Hippocampal formation (tissue), 2 donors: ENCODE data around the gene BTBD18.

Source experiments
- DNase-seq, 2 donors: peaks; one replicate each; lab custom pipeline; 2025; lab: John Stamatoyannopoulos, UW

The BTBD18 gene

GRCh38 chr11:57751676-57752253, at the start of gene BTBD18:
Gene BTBD18, minus strand, starts transcription at chr11:57751819. Its CDS starts 631 bp downstream, at chr11:57751188.
- DNase-seq = peak in 1 of 2 donors; percentile 21

- no peak for DNase-seq
These were observed 49.5 kb upstream of the BTBD18 start for GRCh38 chr11:57801183-57801485.

GRCh38 chr11:57800444-57801182, 49.0 kb upstream of the BTBD18 start:
- DNase-seq = peak in 1 of 2 donors; percentile 94

GRCh38 chr11:57798905-57799559, 47.4 kb upstream of the BTBD18 start:
- peak in 1 of 2 donors; percentile 5 for DNase-seq

GRCh38 chr11:57793351-57794115, 41.9 kb upstream of the BTBD18 start:
- no peak for DNase-seq

GRCh38 chr11:57792870-57793269, 41.3 kb upstream of the BTBD18 start:
- DNase-seq = peak in 1 of 2 donors; percentile 33

GRCh38 chr11:57792060-57792541, 40.5 kb upstream of the BTBD18 start:
- peak in 1 of 2 donors; percentile 15 for DNase-seq

GRCh38 chr11:57791321-57792059, 39.9 kb upstream of the BTBD18 start:
- no peak for DNase-seq

- no peak for DNase-seq
These were observed 37.1 kb upstream of the BTBD18 start for GRCh38 chr11:57788703-57789088.

GRCh38 chr11:57787920-57788702, 36.5 kb upstream of the BTBD18 start:
- DNase-seq = peak; percentile 21 to 47

GRCh38 chr11:57787006-57787604, 35.5 kb upstream of the BTBD18 start:
- DNase-seq = no peak

GRCh38 chr11:57786436-57786835, 34.8 kb upstream of the BTBD18 start:
- DNase-seq = no peak

- no peak for DNase-seq
These were observed 33.5 kb upstream of the BTBD18 start for GRCh38 chr11:57785072-57785471.

GRCh38 chr11:57781529-57781943, 29.9 kb upstream of the BTBD18 start:
- DNase-seq = no peak

- DNase-seq = peak; percentile 37 to 69
These were observed 27.7 kb upstream of the BTBD18 start for GRCh38 chr11:57779276-57779675.

GRCh38 chr11:57778318-57779037, 26.9 kb upstream of the BTBD18 start:
- DNase-seq = peak; percentile 74 to 84

GRCh38 chr11:57777969-57778317, 26.3 kb upstream of the BTBD18 start:
- no peak for DNase-seq

- no peak for DNase-seq
These were observed 25.1 kb upstream of the BTBD18 start for GRCh38 chr11:57776577-57777210.

- DNase-seq = no peak
These were observed 24.5 kb upstream of the BTBD18 start for GRCh38 chr11:57776031-57776521.
